DND-41 (cell line): ENCODE results near the gene ST14.

ENCODE experiments used
- ATAC-seq: fragments of 200-7000 bp; cut with Tn5 transposase; 3 replicates; pipeline ENCODE4 v1.9.1; 2021; ENCODE audit warnings: low read depth; ENCODE audit not compliant: insufficient read depth
- DNase-seq: peaks from one replicate; pipeline ENCODE4 v3.0.0-alpha.2; 2020
- H2AFZ ChIP-seq: 2 replicates; pipeline ENCODE4 v1.6.0; 2012; ENCODE audit warnings: low read depth, low read length
- H3K27ac ChIP-seq: 2 replicates; pipeline ENCODE4 v1.5.1; 2012; ENCODE audit warnings: low read length, inconsistent platforms
- H3K27me3 ChIP-seq: fragments of 200-600 bp; sonication (generic); 2 replicates; pipeline ENCODE4 v1.6.0; 2012; ENCODE audit warnings: low read length, mild to moderate bottlenecking, inconsistent platforms; ENCODE audit not compliant: insufficient read depth, poor library complexity
- H3K36me3 ChIP-seq: 2 replicates; pipeline ENCODE4 v1.5.1; 2012; ENCODE audit warnings: low read length, inconsistent platforms; ENCODE audit not compliant: insufficient read depth
- H3K4me1 ChIP-seq: 2 replicates; pipeline ENCODE4 v1.5.1; 2012; ENCODE audit warnings: mild to moderate bottlenecking, low read length; ENCODE audit not compliant: insufficient read depth
- H3K4me2 ChIP-seq: 2 replicates; pipeline ENCODE4 v1.6.0; 2012; ENCODE audit warnings: mild to moderate bottlenecking, moderate library complexity, low read length, inconsistent platforms; ENCODE audit not compliant: insufficient read depth
- H3K4me3 ChIP-seq, 2 experiments: fragments of 200-600 bp in 1 of 2; shearing (Covaris generic) in 1 of 2; 2 replicates each; pipeline ENCODE4 v1.5.1; 2012 to 2016; ENCODE audit warnings: inconsistent platforms in 2 of 2, low read length in 2 of 2, mild to moderate bottlenecking in 2 of 2, low read depth in 1 of 2, moderate library complexity in 1 of 2
- H3K79me2 ChIP-seq: 2 replicates; pipeline ENCODE4 v1.6.0; 2012; ENCODE audit warnings: low read length, inconsistent platforms; ENCODE audit not compliant: insufficient read depth
- H3K9ac ChIP-seq: 2 replicates; pipeline ENCODE4 v1.6.0; 2012; ENCODE audit warnings: low read depth, mild to moderate bottlenecking, inconsistent platforms, low read length, moderate library complexity
- H3K9me3 ChIP-seq: 2 replicates; pipeline ENCODE4 v1.5.1; 2012; ENCODE audit warnings: low read length, moderate library complexity, mild to moderate bottlenecking, inconsistent platforms; ENCODE audit not compliant: insufficient read depth, severe bottlenecking
- H4K20me1 ChIP-seq: 2 replicates; pipeline ENCODE4 v1.6.0; 2012; ENCODE audit warnings: low read length; ENCODE audit not compliant: insufficient read depth
- CTCF ChIP-seq: IDR thresholded peaks from 2 replicates; pipeline ENCODE4 v1.5.1; 2012; ENCODE audit warnings: borderline replicate concordance, low read length, moderate library complexity, mild to moderate bottlenecking; ENCODE audit not compliant: poor library complexity, severe bottlenecking; ENCODE audit errors: extremely low read depth
- EZH2 ChIP-seq: IDR thresholded peaks from 3 replicates; pipeline ENCODE4 v1.6.1; 2012; ENCODE audit warnings: borderline replicate concordance, low read depth, mild to moderate bottlenecking, moderate library complexity, low read length, inconsistent platforms; ENCODE audit not compliant: severe bottlenecking

The ST14 gene

GRCh38 chr11:130237282-130238006 lies 77.9 kb downstream of the ST14 start:
- no peaks in the 10 kb centered on the region for H3K27me3 ChIP-seq
- DNase-seq = no peak
- no peak overlapping the region for H3K4me2 ChIP-seq
- H3K4me1 ChIP-seq = no peaks in the 10 kb centered on the region
- TF ChIP-seq EZH2 (no peak), CTCF (no peak)
- H3K27ac ChIP-seq = no peak overlapping the region
- no peak for ATAC-seq
- no peak overlapping the region for H2AFZ ChIP-seq
- H3K4me3 ChIP-seq = no peak overlapping the region
- H3K79me2 ChIP-seq = peaks cover 7% of the 10 kb centered on the region
- 0 out of 2 replicates have a peak, but pooled peaks cover 3% of the 10 kb centered on the region for H4K20me1 ChIP-seq
- H3K36me3 ChIP-seq = peaks cover 58% of the 10 kb centered on the region
- no peak overlapping the region for H3K9ac ChIP-seq
- H3K9me3 ChIP-seq = no peaks in the 10 kb centered on the region

GRCh38 chr11:130241713-130242112 lies 82.1 kb downstream of the ST14 start:
- H3K9me3 ChIP-seq = no peaks in the 10 kb centered on the region
- peaks cover 31% of the 10 kb centered on the region for H3K36me3 ChIP-seq
- TF ChIP-seq CTCF (no peak), EZH2 (no peak)
- H3K27me3 ChIP-seq = no peaks in the 10 kb centered on the region
- no peak overlapping the region for H3K9ac ChIP-seq
- ATAC-seq (no peak), DNase-seq (no peak)
- H3K4me2 ChIP-seq = no peak overlapping the region
- H3K79me2 ChIP-seq = peaks cover 39% of the 10 kb centered on the region
- H4K20me1 ChIP-seq = peaks cover 26% of the 10 kb centered on the region; the same call in 1 of the 2 replicates
- no peak overlapping the region for H3K4me3 ChIP-seq
- no peaks in the 10 kb centered on the region for H3K4me1 ChIP-seq
- no peak overlapping the region for H3K27ac ChIP-seq
- H2AFZ ChIP-seq = no peak overlapping the region

GRCh38 chr11:130243816-130244215 lies 84.2 kb downstream of the ST14 start:
- H3K4me2 ChIP-seq = no peak overlapping the region
- H3K27ac ChIP-seq = no peak overlapping the region
- no peaks in the 10 kb centered on the region for H3K4me1 ChIP-seq
- ATAC-seq = 0 out of 3 replicates have a peak, but pooled peaks have one; percentile 48
- no peak overlapping the region for H2AFZ ChIP-seq
- H4K20me1 ChIP-seq = peaks cover 36% of the 10 kb centered on the region
- H3K4me3 ChIP-seq = no peak overlapping the region
- no peaks in the 10 kb centered on the region for H3K9me3 ChIP-seq
- DNase-seq = no peak
- H3K36me3 ChIP-seq = peaks cover 20% of the 10 kb centered on the region
- peaks cover 60% of the 10 kb centered on the region for H3K79me2 ChIP-seq
- no peak overlapping the region for H3K9ac ChIP-seq
- TF ChIP-seq EZH2 (no peak), CTCF (no peak)
- no peaks in the 10 kb centered on the region for H3K27me3 ChIP-seq
